GM12878 (cell line): ENCODE results near the gene ARHGEF11. TPM values are rescaled to one million over a fixed set of nuclear protein-coding genes. Genes with fewer than 3 reads are reported as not detected.

Source experiments
- ATAC-seq: fragments of 200-7000 bp; cut with Tn5 transposase; 3 replicates; pipeline ENCODE4 v1.9.1; 2020; ENCODE audit warnings: mild to moderate bottlenecking, moderate library complexity
- BruUV-seq: library from RNA; stranded (reverse); fragments of 400-500 nt; replicated peaks from 2 replicates; lab custom pipeline; 2021; lab: Mats Ljungman, UMichigan
- CTCF ChIA-PET: fragments of 300-600 bp; sonication (Branson Sonifier 250); formaldehyde crosslinking; extraction: SDS; loops from one replicate; lab custom pipeline; 2021; ENCODE audit warnings: inconsistent platforms; lab: Yijun Ruan, JAX
- POLR2A ChIA-PET: fragments of 350-600 bp; formaldehyde crosslinking; extraction: SDS; loops from one replicate; lab custom pipeline; 2021; ENCODE audit warnings: inconsistent platforms; lab: Charles Lee
- RAD21 ChIA-PET: fragments of 300-600 bp; sonication (Branson Sonifier 250); formaldehyde crosslinking; loops from one replicate; lab custom pipeline; 2023; ENCODE audit warnings: antibody characterized with exemption; ENCODE audit not compliant: unreplicated experiment; lab: Charles Lee
- SMC1A ChIA-PET: fragments of 300-600 bp; sonication (Branson Sonifier 250); formaldehyde crosslinking; loops from one replicate; lab custom pipeline; 2023; ENCODE audit not compliant: unreplicated experiment, uncharacterized antibody; lab: Charles Lee
- DNase-seq: peaks from one replicate; pipeline ENCODE4 v3.0.0-alpha.2; 2011; ENCODE audit warnings: low read depth, low spot score
- FAIRE-seq: peaks from 3 replicates; lab custom pipeline; 2011; peaks lifted over from hg19 to GRCh38; lab: Jason Lieb, UNC
- H2AFZ ChIP-seq: 2 replicates; pipeline ENCODE4 v1.6.0; 2011; ENCODE audit warnings: low read depth, low read length, control low read depth; ENCODE audit not compliant: control insufficient read depth
- H3K27ac ChIP-seq: 2 replicates; pipeline ENCODE4 v1.5.1; 2011; ENCODE audit warnings: control low read depth; ENCODE audit not compliant: control insufficient read depth, insufficient read depth
- H3K27me3 ChIP-seq, 2 experiments: replicated peaks in 1 of 2; 2 replicates each; pipeline versions ENCODE4 v1.6.0 to v1.6.1; 2011; ENCODE audit warnings: low read length in 1 of 2; ENCODE audit not compliant: control insufficient read depth in 2 of 2, insufficient read depth in 2 of 2
- H3K36me3 ChIP-seq, 2 experiments: 2 replicates each; pipeline ENCODE4 v1.5.1; 2011; ENCODE audit warnings: low read length in 1 of 2; ENCODE audit not compliant: control insufficient read depth in 2 of 2, insufficient read depth in 2 of 2
- H3K4me1 ChIP-seq: 2 replicates; pipeline ENCODE4 v1.6.1; 2011; ENCODE audit warnings: mild to moderate bottlenecking, low read length, moderate library complexity, mixed read lengths; ENCODE audit not compliant: control insufficient read depth, insufficient read depth
- H3K4me2 ChIP-seq: 2 replicates; pipeline ENCODE4 v1.6.0; 2011; ENCODE audit warnings: control low read depth; ENCODE audit not compliant: control insufficient read depth, insufficient read depth
- H3K4me3 ChIP-seq: fragments of 200-600 bp; sonication (generic); 2 replicates; pipeline ENCODE4 v1.5.1; 2016
- H3K79me2 ChIP-seq: 2 replicates; pipeline ENCODE4 v1.6.0; 2011; ENCODE audit warnings: low read length; ENCODE audit not compliant: control insufficient read depth, insufficient read depth
- H3K9ac ChIP-seq: 2 replicates; pipeline ENCODE4 v1.8.0; 2011; ENCODE audit warnings: low read length, control low read depth, mixed read lengths; ENCODE audit not compliant: control insufficient read depth, insufficient read depth
- H3K9me3 ChIP-seq: replicated peaks from 3 replicates; pipeline ENCODE4 v1.5.1; 2011; ENCODE audit warnings: mild to moderate bottlenecking, low read length; ENCODE audit not compliant: control insufficient read depth, insufficient read depth
- H4K20me1 ChIP-seq: 2 replicates; pipeline ENCODE4 v1.6.0; 2011; ENCODE audit not compliant: control insufficient read depth, insufficient read depth
- CBX5 ChIP-seq: sonication (generic); IDR thresholded peaks from 2 replicates; pipeline ENCODE4 v1.6.1; 2016; ENCODE audit warnings: low read depth, moderate library complexity, mild to moderate bottlenecking, inconsistent platforms
- E4F1 ChIP-seq: fragments of 450-650 bp; IDR thresholded peaks from 2 replicates; pipeline ENCODE4 v1.6.1; 2018; ENCODE audit warnings: borderline replicate concordance, mild to moderate bottlenecking; ENCODE audit not compliant: partially characterized antibody
- ELK1 ChIP-seq: IDR thresholded peaks from 2 replicates; pipeline ENCODE4 v1.6.1; 2012; ENCODE audit warnings: low read depth, low read length, improper control_type of control experiment
- HSF1 ChIP-seq: fragments of 150-350 bp; IDR thresholded peaks from 2 replicates; pipeline ENCODE4 v1.6.1; 2014; ENCODE audit warnings: mild to moderate bottlenecking, low read depth, low read length
- MYC ChIP-seq: IDR thresholded peaks from 2 replicates; pipeline ENCODE4 v1.6.1; 2011; ENCODE audit warnings: mild to moderate bottlenecking, low read length, moderate library complexity, inconsistent platforms; ENCODE audit not compliant: insufficient read depth, insufficient replicate concordance, insufficient read length, severe bottlenecking
- NFIC ChIP-seq: IDR thresholded peaks from 2 replicates; pipeline ENCODE4 v1.6.1; 2012; ENCODE audit warnings: low read depth, mild to moderate bottlenecking, inconsistent platforms, low read length, moderate library complexity
- PKNOX1 ChIP-seq: fragments of 450-650 bp; IDR thresholded peaks from 2 replicates; pipeline ENCODE4 v1.6.1; 2016; ENCODE audit warnings: mild to moderate bottlenecking
- PML ChIP-seq: IDR thresholded peaks from 2 replicates; pipeline ENCODE4 v1.6.1; 2012; ENCODE audit warnings: low read length, inconsistent platforms
- POLR2A ChIP-seq: IDR thresholded peaks from 2 replicates; pipeline ENCODE4 v1.6.1; 2011; ENCODE audit warnings: low read depth, mild to moderate bottlenecking, low read length
- SRF ChIP-seq, 2 experiments: IDR thresholded peaks; 2 replicates each; pipeline ENCODE4 v1.6.1; 2011; ENCODE audit warnings: low read depth in 2 of 2, low read length in 2 of 2, mild to moderate bottlenecking in 1 of 2, moderate library complexity in 1 of 2
- SUPT20H ChIP-seq: IDR thresholded peaks from 2 replicates; pipeline ENCODE4 v1.6.1; 2011; ENCODE audit warnings: low read depth, mild to moderate bottlenecking, low read length, moderate library complexity, borderline replicate concordance; ENCODE audit not compliant: control insufficient read depth
- ZBTB33 ChIP-seq: fragments of 450-650 bp; IDR thresholded peaks from 2 replicates; pipeline ENCODE4 v1.6.1; 2017; ENCODE audit warnings: mild to moderate bottlenecking
- ZNF217 ChIP-seq: fragments of 450-650 bp; IDR thresholded peaks from 2 replicates; pipeline ENCODE4 v1.6.1; 2017; ENCODE audit warnings: antibody characterized with exemption, mild to moderate bottlenecking
- ZNF384 ChIP-seq: IDR thresholded peaks from 2 replicates; pipeline ENCODE4 v1.6.1; 2012; ENCODE audit warnings: low read depth, mild to moderate bottlenecking, low read length, improper control_type of control experiment, borderline replicate concordance
- WGBS: methylation state at CpG from one replicate; pipeline ENCODE4 v1.1.6; 2016; ENCODE audit warnings: low lambda C conversion rate; ENCODE audit not compliant: insufficient replicate concordance, insufficient coverage; ENCODE audit errors: missing lambda C conversion rate; 5-methylcytosine and 5-hydroxymethylcytosine counted together
- in situ Hi-C: fragments of 300-500 bp; cut with MboI; formaldehyde crosslinking; loops from 9 replicates; pipeline ENCODE4 v1.14.3; 2018; ENCODE audit warnings: mixed read lengths
- intact Hi-C: fragments of 100-400 bp; cut with micrococcal nuclease; formaldehyde crosslinking; loops from one replicate; pipeline ENCODE4 v1.14.2; 2022; ENCODE audit not compliant: unreplicated experiment
- polyA plus RNA-seq, 11 experiments: library from polyadenylated mRNA; depleted of rRNA in 4 of 11; unstranded in 6 of 11; stranded (reverse) in 5 of 11; fragments of >200 nt; fragmentation: Nextera tagmentation in 4 of 11; fragmentation: Illumina TruSeq in 1 of 11; extraction: Ambion mirVana in 4 of 11; extraction: Trizol in 1 of 11; gene quantifications; 1 replicate in 1 of 11; 2 replicates in 10 of 11; pipeline versions ENCODE4 v1.2.1 to v1.2.3, GENCODE V29; 2011 to 2016; ENCODE audit warnings: inconsistent platforms in 2 of 11, missing spikeins in 2 of 11, low read depth in 1 of 11
- total RNA-seq, 4 experiments: library from RNA; depleted of rRNA in 3 of 4; stranded (reverse); fragments of >200 nt in 3 of 4; fragmentation: Illumina TruSeq in 1 of 4; extraction: Trizol in 1 of 4; gene quantifications; 2 replicates each; pipeline versions ENCODE4 v1.2.1 to v1.2.3, GENCODE V29; 2013 to 2021

Gene ARHGEF11
- total and polyA plus RNA-seq, 10 of the 15 experiments (the other 5 are each of a cell fraction or from before 2014, with no cell fraction given), result 0.05 to 12.7 (median 1.8) TPM

- Histone ChIP-seq H3K4me1 (no peaks in the 10 kb centered on the region), H3K9me3 (no peaks in the 10 kb centered on the region), H3K4me2 (no peak overlapping the region), H3K4me3 (no peak overlapping the region), H3K79me2 (no peaks in the 10 kb centered on the region), H4K20me1 (no peaks in the 10 kb centered on the region), H3K36me3 (no peaks in the 10 kb centered on the region), H2AFZ (no peak overlapping the region), H3K9ac (no peak overlapping the region), H3K27ac (no peak overlapping the region), H3K27me3 (no peaks in the 10 kb centered on the region; a peak in 1 of 4 replicates)
- DNase-seq (no peak), ATAC-seq (no peak), FAIRE-seq (no peak)
- ChIA-PET POLR2A (interaction anchor here (0.6 to 1.5 kb wide), 2 partner anchors 18 to 63 kb away, joined by 4 read pairs; no protein-coding TSS in a partner anchor), CTCF (interaction anchor here (0.6 to 14.4 kb wide), 22 partner anchors 8 to 442 kb away, joined by 3 to 715 read pairs (median 8); partner anchors contain the start of gene ETV3L), SMC1A (interaction anchor here (0.6 to 10.1 kb wide), 15 partner anchors 10 to 86 kb away, joined by 3 to 383 read pairs (median 8); no protein-coding TSS in a partner anchor), RAD21 (interaction anchor here (1.1 to 6.1 kb wide), 12 partner anchors 8 to 158 kb away, joined by 3 to 442 read pairs (median 9); partner anchors contain the start of gene ETV3L)
- in situ Hi-C loops, result loop anchor here (5.0 to 10.0 kb wide), 2 partner anchors 61 to 404 kb away; no protein-coding TSS in a partner anchor
- intact Hi-C loops, result loop anchor here (5.0 kb wide), 1 partner anchor 46 kb away; the partner anchor contains the start of gene ETV3
- no TSS peak for BruUV-seq
- 5% methylated on average over 4 of the region's 4 CpGs for WGBS
- TF ChIP-seq PML (no peak), POLR2A (no peak), SUPT20H (no peak), SRF (IDR thresholded peaks at IDR 0.05; ENCODE audit: low read depth in 2 of 2, low read length in 2 of 2) (no peak), ELK1 (no peak), ZBTB33 (no peak), E4F1 (no peak), PKNOX1 (no peak), MYC (no peak), ZNF217 (no peak), ZNF384 (no peak), HSF1 (no peak), NFIC (no peak), CBX5 (no peak)
These were observed 45.6 kb upstream of the ARHGEF11 start for GRCh38 chr1:157091186-157091585.
